Esophagus squamous epithelium (tissue), 5 donors: ENCODE data around the gene KLHL41. TPM values are rescaled to one million over a fixed set of nuclear protein-coding genes. Genes with fewer than 3 reads are reported as not detected.
"Not testable (repeated sequence)": the region's sequence is repeated elsewhere in the genome, so short reads cannot be mapped to it uniquely, and the experiment has no call there.

Experiments
- DNase-seq: peaks from one replicate; lab custom pipeline; 2025; lab: John Stamatoyannopoulos, UW
- H3K27ac ChIP-seq, 4 donors: fragments of 200-600 bp; sonication (generic); one replicate each; pipeline ENCODE4 v1.5.1; 2016 to 2019; ENCODE audit warnings: mild to moderate bottlenecking in 1 of 4
- H3K27me3 ChIP-seq, 4 donors: fragments of 200-600 bp; sonication (generic); 1 replicate in 3 of 4; 2 replicates in 1 of 4; pipeline versions ENCODE4 v1.5.1 to v1.6.0; 2017 to 2021; ENCODE audit warnings: antibody characterized with exemption in 1 of 4
- H3K36me3 ChIP-seq, 3 donors: fragments of 200-600 bp; sonication (generic); one replicate each; pipeline ENCODE4 v1.5.1; 2016 to 2019
- H3K4me1 ChIP-seq, 3 donors: fragments of 200-600 bp; sonication (generic); one replicate each; pipeline ENCODE4 v1.5.1; 2017 to 2019
- H3K4me3 ChIP-seq, 4 donors: fragments of 200-600 bp; sonication (generic); 1 replicate in 3 of 4; 2 replicates in 1 of 4; pipeline ENCODE4 v1.5.1; 2016 to 2019; ENCODE audit warnings: mild to moderate bottlenecking in 2 of 4, moderate library complexity in 1 of 4
- H3K9me3 ChIP-seq, 3 donors: fragments of 200-600 bp; sonication (generic); one replicate each; pipeline ENCODE4 v1.5.1; 2016 to 2019
- POLR2A ChIP-seq, 4 donors: fragments of 450-650 bp; IDR thresholded peaks; one replicate each; pipeline ENCODE4 v1.6.1; 2017; ENCODE audit warnings: antibody characterized with exemption in 4 of 4, mild to moderate bottlenecking in 4 of 4, moderate library complexity in 3 of 4
- WGBS, 2 donors: methylation state at CpG; one replicate each; pipeline ENCODE4 v1.1.5; 2018; 5-methylcytosine and 5-hydroxymethylcytosine counted together
- intact Hi-C: fragments of 100-400 bp; cut with DNase I; formaldehyde crosslinking; loops from one replicate; pipeline ENCODE4 v1.15.0; 2022
- total RNA-seq, 4 donors: library from RNA; depleted of rRNA; stranded (reverse); fragments of >200 nt; gene quantifications; one replicate each; pipeline ENCODE4 v1.1.0, GENCODE V29; 2016
- TF ChIP-seq, protein P1 (sequence below), 6 experiments: fragments of 450-650 bp in 4 of 6; fragments of 200-600 bp in 2 of 6; sonication (generic) in 2 of 6; IDR thresholded peaks; one replicate each; pipeline ENCODE4 v1.5.1; 2016 to 2019; ENCODE audit warnings: antibody characterized with exemption in 6 of 6, mild to moderate bottlenecking in 4 of 6, moderate library complexity in 4 of 6
- donor health status: DM: yes; HTN: yes; CAD: no.

Gene KLHL41
- total RNA-seq, 4 donors from 2014 or later = 0.40 to 0.76 TPM; not detected in 2

- no peak overlapping the region for H3K4me3 ChIP-seq
- TF ChIP-seq, protein P1, sequence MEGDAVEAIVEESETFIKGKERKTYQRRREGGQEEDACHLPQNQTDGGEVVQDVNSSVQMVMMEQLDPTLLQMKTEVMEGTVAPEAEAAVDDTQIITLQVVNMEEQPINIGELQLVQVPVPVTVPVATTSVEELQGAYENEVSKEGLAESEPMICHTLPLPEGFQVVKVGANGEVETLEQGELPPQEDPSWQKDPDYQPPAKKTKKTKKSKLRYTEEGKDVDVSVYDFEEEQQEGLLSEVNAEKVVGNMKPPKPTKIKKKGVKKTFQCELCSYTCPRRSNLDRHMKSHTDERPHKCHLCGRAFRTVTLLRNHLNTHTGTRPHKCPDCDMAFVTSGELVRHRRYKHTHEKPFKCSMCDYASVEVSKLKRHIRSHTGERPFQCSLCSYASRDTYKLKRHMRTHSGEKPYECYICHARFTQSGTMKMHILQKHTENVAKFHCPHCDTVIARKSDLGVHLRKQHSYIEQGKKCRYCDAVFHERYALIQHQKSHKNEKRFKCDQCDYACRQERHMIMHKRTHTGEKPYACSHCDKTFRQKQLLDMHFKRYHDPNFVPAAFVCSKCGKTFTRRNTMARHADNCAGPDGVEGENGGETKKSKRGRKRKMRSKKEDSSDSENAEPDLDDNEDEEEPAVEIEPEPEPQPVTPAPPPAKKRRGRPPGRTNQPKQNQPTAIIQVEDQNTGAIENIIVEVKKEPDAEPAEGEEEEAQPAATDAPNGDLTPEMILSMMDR (IDR thresholded peaks at IDR 0.05) = no peak
- TF ChIP-seq POLR2A (IDR thresholded peaks at IDR 0.05) = no peak
- H3K9me3 ChIP-seq = no peaks in the 10 kb centered on the region
- no peak for DNase-seq
- intact Hi-C loops = no loop called here
- no peaks in the 10 kb centered on the region for H3K4me1 ChIP-seq
- H3K27ac ChIP-seq = no peak overlapping the region
- H3K27me3 ChIP-seq = no peaks in the 10 kb centered on the region
- peaks cover 0 to 34% (median 0%) of the 10 kb centered on the region in 3 donors for H3K36me3 ChIP-seq
- WGBS, 2 donors = 72 to 75% methylated on average over 2 of the region's 2 CpGs
These were observed 15.9 kb downstream of the KLHL41 start for GRCh38 chr2:169525434-169525833.

- Histone ChIP-seq H3K27ac (no peak overlapping the region), H3K4me1 (no peaks in the 10 kb centered on the region), H3K27me3 (no peaks in the 10 kb centered on the region), H3K4me3 (no peak overlapping the region), H3K36me3 (peaks cover 0 to 41% (median 0%) of the 10 kb centered on the region in 3 donors), H3K9me3 (no peaks in the 10 kb centered on the region)
- TF ChIP-seq, protein P1 (IDR thresholded peaks at IDR 0.05) = no peak
- no peak for TF ChIP-seq POLR2A (IDR thresholded peaks at IDR 0.05)
- DNase-seq = no peak
- intact Hi-C loops = no loop called here
These were observed 16.9 kb downstream of the KLHL41 start for GRCh38 chr2:169526451-169526850.

DNA sequence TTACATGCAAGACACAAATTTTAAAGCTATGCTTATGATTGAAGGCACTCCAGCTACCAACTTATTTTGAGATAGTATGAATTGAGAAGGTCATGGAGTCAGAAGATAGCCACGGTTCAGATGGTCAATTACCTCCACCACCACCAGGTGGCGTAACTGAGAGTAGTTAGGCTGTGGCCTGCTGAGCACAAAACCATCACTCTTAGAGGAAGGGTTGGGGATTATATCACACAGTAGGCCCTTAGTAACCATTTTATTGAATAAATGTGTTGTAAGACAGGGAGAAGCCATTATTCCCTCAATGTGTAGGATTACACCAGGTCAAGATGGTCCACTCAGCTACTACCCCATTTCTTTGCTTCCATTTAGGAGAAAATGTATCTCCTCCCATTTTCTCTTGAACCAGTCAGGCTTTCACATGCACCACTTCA is 18.8 kb downstream of the KLHL41 start:
- intact Hi-C loops = no loop called here
- no peaks in the 10 kb centered on the region for H3K27me3 ChIP-seq
- 5 to 13% methylated on average over 2 of the region's 2 CpGs for WGBS, 2 donors

GRCh38 chr2:169539460-169539859 is 30.0 kb downstream of the KLHL41 start:
- H3K27me3 ChIP-seq, H3K4me1 ChIP-seq, intact Hi-C loops, DNase-seq, H3K27ac ChIP-seq, H3K4me3 ChIP-seq, H3K9me3 ChIP-seq: not testable (repeated sequence)
- 94 to 97% methylated on average over 2 of the region's 2 CpGs for WGBS, 2 donors
- peaks cover 0 to 94% (median 0%) of the 10 kb centered on the region in 3 donors for H3K36me3 ChIP-seq

More for the DNA sequence above, 18.8 kb downstream of the KLHL41 start:
- H3K27ac ChIP-seq = no peak overlapping the region
- no peak for TF ChIP-seq POLR2A (IDR thresholded peaks at IDR 0.05)
- TF ChIP-seq, protein P1 (IDR thresholded peaks at IDR 0.05) = peak; percentile 54 to 80 (median 77)
- H3K9me3 ChIP-seq = no peaks in the 10 kb centered on the region
- no peak overlapping the region for H3K4me3 ChIP-seq
- H3K4me1 ChIP-seq = no peaks in the 10 kb centered on the region
- peaks cover 0 to 48% (median 0%) of the 10 kb centered on the region in 3 donors for H3K36me3 ChIP-seq
- no peak for DNase-seq

GRCh38 chr2:169540146-169540545 is 30.6 kb downstream of the KLHL41 start:
- Histone ChIP-seq H3K27ac (no peak overlapping the region), H3K4me1 (no peaks in the 10 kb centered on the region), H3K4me3 (no peak overlapping the region), H3K27me3 (no peaks in the 10 kb centered on the region), H3K36me3 (peaks cover 0 to 90% (median 0%) of the 10 kb centered on the region in 3 donors), H3K9me3 (no peaks in the 10 kb centered on the region)
- no peak for TF ChIP-seq POLR2A (IDR thresholded peaks at IDR 0.05)
- TF ChIP-seq, protein P1 (IDR thresholded peaks at IDR 0.05) = no peak
- no peak for DNase-seq
- intact Hi-C loops = no loop called here
- 86 to 93% methylated on average over 2 of the region's 2 CpGs for WGBS, 2 donors

DNA sequence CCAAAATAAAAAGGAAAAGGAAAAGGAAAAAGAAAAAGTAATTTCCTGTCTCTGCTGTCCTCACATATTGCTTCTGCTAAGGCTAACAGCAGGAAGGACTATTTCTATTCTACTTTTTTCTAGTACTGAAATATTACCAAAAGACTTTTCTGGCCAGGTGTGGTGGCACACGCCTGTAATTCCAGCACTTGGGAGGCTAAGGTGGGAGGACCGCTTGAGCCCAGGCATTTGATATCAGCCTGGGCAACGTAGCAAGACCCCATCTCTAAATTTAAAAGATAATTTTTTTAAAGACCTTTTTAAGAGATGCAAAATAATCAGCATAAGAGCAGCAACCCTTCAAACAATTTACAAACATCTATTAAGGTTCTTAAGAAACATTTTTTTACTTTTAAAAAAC is 32.9 kb downstream of the KLHL41 start:
- Histone ChIP-seq H3K9me3 (no peaks in the 10 kb centered on the region), H3K27me3 (no peaks in the 10 kb centered on the region), H3K36me3 (peaks cover 0 to 91% (median 0%) of the 10 kb centered on the region in 3 donors), H3K4me3 (no peak overlapping the region), H3K4me1 (no peaks in the 10 kb centered on the region), H3K27ac (no peak overlapping the region)
- WGBS, 2 donors = 77 to 92% methylated on average over 3 of the region's 3 CpGs
- intact Hi-C loops = no loop called here
- TF ChIP-seq, protein P1 (IDR thresholded peaks at IDR 0.05) = no peak
- no peak for TF ChIP-seq POLR2A (IDR thresholded peaks at IDR 0.05)
- no peak for DNase-seq
